ENCODE data around the gene STIP1. TPM values are rescaled to one million over a fixed set of nuclear protein-coding genes. Genes with fewer than 3 reads are reported as not detected.

The STIP1 gene
- total RNA-seq, 1 donor from 2014 or later: 97.4 TPM

- TF ChIP-seq, protein P1, sequence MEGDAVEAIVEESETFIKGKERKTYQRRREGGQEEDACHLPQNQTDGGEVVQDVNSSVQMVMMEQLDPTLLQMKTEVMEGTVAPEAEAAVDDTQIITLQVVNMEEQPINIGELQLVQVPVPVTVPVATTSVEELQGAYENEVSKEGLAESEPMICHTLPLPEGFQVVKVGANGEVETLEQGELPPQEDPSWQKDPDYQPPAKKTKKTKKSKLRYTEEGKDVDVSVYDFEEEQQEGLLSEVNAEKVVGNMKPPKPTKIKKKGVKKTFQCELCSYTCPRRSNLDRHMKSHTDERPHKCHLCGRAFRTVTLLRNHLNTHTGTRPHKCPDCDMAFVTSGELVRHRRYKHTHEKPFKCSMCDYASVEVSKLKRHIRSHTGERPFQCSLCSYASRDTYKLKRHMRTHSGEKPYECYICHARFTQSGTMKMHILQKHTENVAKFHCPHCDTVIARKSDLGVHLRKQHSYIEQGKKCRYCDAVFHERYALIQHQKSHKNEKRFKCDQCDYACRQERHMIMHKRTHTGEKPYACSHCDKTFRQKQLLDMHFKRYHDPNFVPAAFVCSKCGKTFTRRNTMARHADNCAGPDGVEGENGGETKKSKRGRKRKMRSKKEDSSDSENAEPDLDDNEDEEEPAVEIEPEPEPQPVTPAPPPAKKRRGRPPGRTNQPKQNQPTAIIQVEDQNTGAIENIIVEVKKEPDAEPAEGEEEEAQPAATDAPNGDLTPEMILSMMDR (IDR thresholded peaks at IDR 0.05; ENCODE audit: borderline replicate concordance): no peak
- no peak for DNase-seq
- peaks cover 7% of the 10 kb centered on the region for H3K4me1 ChIP-seq
- no peak overlapping the region for H3K27ac ChIP-seq (replicated peaks)
- intact Hi-C loops (cut with micrococcal nuclease): no loop called here
- H3K9me3 ChIP-seq (replicated peaks): no peaks in the 10 kb centered on the region
- H3K4me3 ChIP-seq: no peak overlapping the region
- H3K36me3 ChIP-seq: peaks cover 6% of the 10 kb centered on the region
- no peaks in the 10 kb centered on the region for H3K27me3 ChIP-seq (ENCODE audit: low read depth)
Measured at GRCh38 chr11:64218628-64219353, 32.8 kb downstream of the STIP1 start.

- Histone ChIP-seq H3K9me3 (replicated peaks) (no peaks in the 10 kb centered on the region), H3K4me3 (no peak overlapping the region), H3K4me1 (peaks cover 7% of the 10 kb centered on the region), H3K27me3 (ENCODE audit: low read depth) (no peaks in the 10 kb centered on the region), H3K36me3 (peaks cover 6% of the 10 kb centered on the region), H3K27ac (replicated peaks) (no peak overlapping the region)
- TF ChIP-seq, protein P1 (IDR thresholded peaks at IDR 0.05; ENCODE audit: borderline replicate concordance): no peak
- DNase-seq: no peak
- intact Hi-C loops (cut with micrococcal nuclease): no loop called here
Measured at GRCh38 chr11:64219354-64219684, 33.3 kb downstream of the STIP1 start.

GRCh38 chr11:64219755-64220154 lies 33.8 kb downstream of the STIP1 start:
- Histone ChIP-seq H3K36me3 (peaks cover 6% of the 10 kb centered on the region), H3K9me3 (replicated peaks) (no peaks in the 10 kb centered on the region), H3K27ac (replicated peaks) (no peak overlapping the region), H3K27me3 (ENCODE audit: low read depth) (no peaks in the 10 kb centered on the region), H3K4me3 (no peak overlapping the region), H3K4me1 (peaks cover 10% of the 10 kb centered on the region)
- no peak for DNase-seq
- TF ChIP-seq, protein P1 (IDR thresholded peaks at IDR 0.05; ENCODE audit: borderline replicate concordance): no peak
- intact Hi-C loops (cut with micrococcal nuclease): no loop called here

DNA sequence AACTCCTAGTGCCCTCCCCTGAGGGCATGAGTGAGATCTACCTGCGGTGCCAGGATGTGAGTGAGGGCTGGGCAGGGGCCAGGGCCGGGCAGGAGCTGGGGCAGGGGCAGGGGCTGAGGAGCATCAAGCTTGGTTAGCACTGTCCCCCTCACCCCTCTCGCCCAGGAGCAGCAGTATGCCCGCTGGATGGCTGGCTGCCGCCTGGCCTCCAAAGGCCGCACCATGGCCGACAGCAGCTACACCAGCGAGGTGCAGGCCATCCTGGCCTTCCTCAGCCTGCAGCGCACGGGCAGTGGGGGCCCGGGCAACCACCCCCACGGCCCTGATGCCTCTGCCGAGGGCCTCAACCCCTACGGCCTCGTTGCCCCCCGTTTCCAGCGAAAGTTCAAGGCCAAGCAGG lies 34.3 kb downstream of the STIP1 start:
- no peaks in the 10 kb centered on the region for H3K9me3 ChIP-seq (replicated peaks)
- DNase-seq: no peak
- no peak overlapping the region for H3K4me3 ChIP-seq
- peaks cover 6% of the 10 kb centered on the region for H3K36me3 ChIP-seq
- H3K4me1 ChIP-seq: peaks cover 15% of the 10 kb centered on the region
- H3K27me3 ChIP-seq (ENCODE audit: low read depth): no peaks in the 10 kb centered on the region
- intact Hi-C loops (cut with micrococcal nuclease): no loop called here
- no peak overlapping the region for H3K27ac ChIP-seq (replicated peaks)
- TF ChIP-seq, protein P1 (IDR thresholded peaks at IDR 0.05; ENCODE audit: borderline replicate concordance): no peak

DNA sequence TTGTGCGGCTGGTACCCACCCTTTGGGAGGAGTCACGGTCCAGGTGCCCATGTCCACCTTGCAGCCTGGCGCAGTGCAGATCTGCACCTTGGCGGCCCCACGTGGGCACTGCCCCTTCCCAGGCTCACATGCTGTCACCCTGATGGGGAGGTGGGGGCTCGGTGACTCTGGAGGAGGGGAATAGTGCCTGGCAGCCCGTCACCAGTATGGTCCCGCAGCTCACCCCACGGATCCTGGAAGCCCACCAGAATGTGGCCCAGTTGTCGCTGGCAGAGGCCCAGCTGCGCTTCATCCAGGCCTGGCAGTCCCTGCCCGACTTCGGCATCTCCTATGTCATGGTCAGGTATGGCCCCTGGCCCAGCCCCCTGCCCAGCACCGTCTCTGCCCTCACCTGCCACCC lies 34.8 kb downstream of the STIP1 start:
- no peak overlapping the region for H3K4me3 ChIP-seq
- no peaks in the 10 kb centered on the region for H3K27me3 ChIP-seq (ENCODE audit: low read depth)
- TF ChIP-seq, protein P1 (IDR thresholded peaks at IDR 0.05; ENCODE audit: borderline replicate concordance): no peak
- intact Hi-C loops (cut with micrococcal nuclease): no loop called here
- no peaks in the 10 kb centered on the region for H3K9me3 ChIP-seq (replicated peaks)
- H3K36me3 ChIP-seq: peaks cover 6% of the 10 kb centered on the region
- no peak for DNase-seq
- no peak overlapping the region for H3K27ac ChIP-seq (replicated peaks)
- H3K4me1 ChIP-seq: peaks cover 20% of the 10 kb centered on the region
